Heart left ventricle (tissue), 16 donors: ENCODE results near the gene DCLRE1A. TPM values are rescaled to one million over a fixed set of nuclear protein-coding genes. Genes with fewer than 3 reads are reported as not detected.

Experiments
- ATAC-seq, 4 donors: fragments of 200-7000 bp; cut with Tn5 transposase; one replicate each; pipeline ENCODE4 v1.9.1; 2020 to 2022; ENCODE audit warnings: moderate library complexity in 4 of 4, mild to moderate bottlenecking in 3 of 4, moderate number of reproducible peaks in 1 of 4
- DNase-seq, 5 donors: peaks; one replicate each; pipeline ENCODE4 v3.0.0-alpha.2; 2020
- H3K27ac ChIP-seq, 12 donors: fragments of 200-600 bp; sonication (generic) in 4 of 12; one replicate each; pipeline versions ENCODE4 v1.5.0 to v1.8.0; 2016 to 2022; ENCODE audit warnings: mild to moderate bottlenecking in 2 of 12
- H3K27me3 ChIP-seq, 9 donors: fragments of 200-600 bp; sonication (generic) in 2 of 9; one replicate each; pipeline versions ENCODE4 v1.5.1 to v1.8.0; 2016 to 2022; ENCODE audit warnings: mild to moderate bottlenecking in 3 of 9
- H3K36me3 ChIP-seq, 9 donors: fragments of 200-600 bp; sonication (generic) in 2 of 9; one replicate each; pipeline versions ENCODE4 v1.5.0 to v1.8.0; 2018 to 2022; ENCODE audit warnings: mild to moderate bottlenecking in 2 of 9
- H3K4me1 ChIP-seq, 12 donors: fragments of 200-600 bp; sonication (generic) in 4 of 12; one replicate each; pipeline versions ENCODE4 v1.5.0 to v1.8.0; 2016 to 2022; ENCODE audit warnings: mild to moderate bottlenecking in 3 of 12
- H3K4me3 ChIP-seq, 12 donors: fragments of 200-600 bp; sonication (generic) in 4 of 12; one replicate each; pipeline versions ENCODE4 v1.5.0 to v1.8.0; 2017 to 2022; ENCODE audit warnings: mild to moderate bottlenecking in 9 of 12, moderate library complexity in 4 of 12
- H3K9me3 ChIP-seq, 12 donors: fragments of 200-600 bp; sonication (generic) in 4 of 12; one replicate each; pipeline versions ENCODE4 v1.5.0 to v1.8.0; 2016 to 2022; ENCODE audit warnings: mild to moderate bottlenecking in 1 of 12
- CTCF ChIP-seq, 12 donors: fragments of 200-600 bp; sonication (generic) in 4 of 12; IDR thresholded peaks; one replicate each; pipeline versions ENCODE4 v1.5.0 to v1.8.0; 2018 to 2022; ENCODE audit warnings: antibody characterized with exemption in 12 of 12, mild to moderate bottlenecking in 5 of 12
- POLR2A ChIP-seq, 2 donors: fragments of 450-650 bp; IDR thresholded peaks; one replicate each; pipeline ENCODE4 v1.6.1; 2017; ENCODE audit warnings: antibody characterized with exemption in 2 of 2, mild to moderate bottlenecking in 2 of 2, moderate library complexity in 2 of 2
- WGBS, 4 donors: extraction: QIAGEN DNeasy Blood & Tissue Kit in 2 of 4; methylation state at CpG; one replicate each; pipeline versions ENCODE4 v1.1.5 to v1.1.7; 2013 to 2018; 5-methylcytosine and 5-hydroxymethylcytosine counted together
- intact Hi-C, 10 donors: fragments of 100-400 bp; cut with DNase I; formaldehyde crosslinking; loops; one replicate each; pipeline versions ENCODE4 v1.11.1 to v1.14.2; 2022
- polyA plus RNA-seq, 2 donors: library from polyadenylated mRNA; stranded (reverse); fragments of 200-250 nt; gene quantifications; one replicate each; pipeline ENCODE4 v1.2.3, GENCODE V29; 2013
- total RNA-seq, 9 donors: library from RNA; depleted of rRNA in 2 of 9; stranded (reverse); fragments of >200 nt in 2 of 9; fragmentation: NEBNext Ultra II Directional in 3 of 9; extraction: Animal tissue kit (Norgen Biotek cat#: 25700) in 3 of 9; gene quantifications; one replicate each; pipeline versions ENCODE4 v1.1.0 to v1.2.4, GENCODE V29; 2016 to 2023
- donor health status: ischemic (EF 13 %, LVEDD 7.1; RV severe dilation, severe dysfunction).
- donor health status: healthy with polysubstance abuse.
- donor health status: DM: no; HTN: yes; CAD: no.
- donor health status: DM: no; HTN: no; CAD: no.
- donor health status: ischemic (EF 25% LVEDD 6.9; RV normal size, moderate dysfunction).
- donor health status: ischemic (EF 25% LVEDD 5.7; RV mildly dilated, moderate dysfunction).
- donor health status: healthy.
- donor health status: DM: yes; HTN: yes; CAD: no.
- donor health status: ischemic (EF 35%, LVEDD 5.7; RV mildly dilated, moderate dysfunction).
- donor health status: nonischemic (EF 11% LVEDD 7.7; RV severe dilation, severe dysfunction).
- donor health status: DM: yes; HTN: yes; CAD: no.
- donor health status: PGD.
- donor health status: ischemic (EF 29% LVEDD 5.4; RV normal size, mild dysfunction).
- donor health status: nonischemic (EF 23%, LVEDD 6.1; RV moderate dilation, normal function).

The DCLRE1A gene
- total and polyA plus RNA-seq, 11 donors, result 3.5 to 8.5 (median 6.1) TPM

- ATAC-seq, result peak in 1 of 4 donors; percentile 53
- peaks cover 0 to 52% (median 9%) of the 10 kb centered on the region in 12 donors for H3K4me1 ChIP-seq
- WGBS, 4 donors, result 62 to 68% (median 65%) methylated on average over 4 of the region's 4 CpGs
- no peak for DNase-seq
- peaks cover 0 to 6% (median 0%) of the 10 kb centered on the region in 12 donors for H3K9me3 ChIP-seq
- no peaks in the 10 kb centered on the region for H3K27me3 ChIP-seq
- peaks cover 0 to 36% (median 13%) of the 10 kb centered on the region in 9 donors for H3K36me3 ChIP-seq
- H3K27ac ChIP-seq, result peak overlapping the region in 5 of 12 donors; percentile 4 to 70 (median 16)
- no peak for TF ChIP-seq POLR2A (IDR thresholded peaks at IDR 0.05)
- no peak for TF ChIP-seq CTCF (IDR thresholded peaks at IDR 0.05)
- H3K4me3 ChIP-seq, result no peak overlapping the region
- intact Hi-C loops, result loop anchor here in 7 of 10 donors (5.0 to 10.0 kb wide), 6 partner anchors 33 to 214 kb away; partner anchors contain the start of gene ADRB1 (in 4 of the 7)
Measured at GRCh38 chr10:113890769-113891168, 36.9 kb upstream of the DCLRE1A start.

DNA sequence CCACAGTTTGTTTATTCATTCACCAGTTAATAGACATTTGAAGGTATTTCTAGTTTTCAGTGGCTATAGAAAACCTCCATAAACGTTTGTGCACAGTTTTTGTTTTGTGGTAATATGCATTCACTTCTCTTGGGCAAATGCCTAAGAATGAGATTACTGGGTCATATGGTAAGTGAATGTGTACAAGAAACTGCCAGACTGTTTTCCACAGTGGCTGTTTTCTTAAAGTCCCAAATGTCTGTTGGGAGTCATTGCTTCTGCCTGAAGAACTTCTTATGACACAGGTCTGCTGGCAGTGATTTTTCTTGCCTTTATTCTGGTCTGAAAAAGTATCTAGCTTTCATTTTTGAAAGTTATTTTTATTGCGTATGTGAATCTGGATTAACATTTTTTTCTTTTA is 36.0 kb upstream of the DCLRE1A start:
- peaks cover 0 to 8% (median 0%) of the 10 kb centered on the region in 12 donors for H3K9me3 ChIP-seq
- H3K4me1 ChIP-seq, result peaks cover 0 to 48% (median 9%) of the 10 kb centered on the region in 12 donors
- ATAC-seq, result no peak
- DNase-seq, result no peak
- no peak overlapping the region for H3K4me3 ChIP-seq
- no peak for TF ChIP-seq CTCF (IDR thresholded peaks at IDR 0.05)
- TF ChIP-seq POLR2A (IDR thresholded peaks at IDR 0.05), result no peak
- 54 to 74% (median 65%) methylated on average over 2 of the region's 2 CpGs for WGBS, 4 donors
- intact Hi-C loops, result loop anchor here in 7 of 10 donors (5.0 to 10.0 kb wide), 6 partner anchors 33 to 215 kb away; partner anchors contain the start of gene ADRB1 (in 4 of the 7)
- H3K27me3 ChIP-seq, result no peaks in the 10 kb centered on the region
- peaks cover 0 to 40% (median 21%) of the 10 kb centered on the region in 9 donors for H3K36me3 ChIP-seq
- H3K27ac ChIP-seq, result peak overlapping the region in 2 of 12 donors; percentile 4 to 6

DNA sequence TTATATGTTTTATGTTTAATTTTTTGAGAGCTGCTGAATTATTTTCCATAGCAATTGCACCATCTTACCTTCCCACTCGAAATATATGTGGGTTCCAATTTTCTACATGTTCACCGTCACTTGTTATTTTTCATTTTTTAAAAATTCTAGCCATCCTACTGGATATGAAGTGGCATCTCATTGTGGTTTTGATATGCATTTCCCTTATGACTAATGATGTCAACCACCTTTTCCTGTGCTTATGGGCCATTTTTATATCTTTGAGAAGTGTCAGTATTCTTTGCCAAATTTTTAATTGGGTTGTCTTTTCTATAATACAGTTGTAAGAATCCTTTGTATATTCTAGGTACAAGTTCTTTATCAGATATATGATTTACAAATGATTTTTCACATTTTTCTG is 28.4 kb upstream of the DCLRE1A start:
- H3K27ac ChIP-seq, result no peak overlapping the region
- DNase-seq (no peak), ATAC-seq (no peak)
- peaks cover 0 to 8% (median 0%) of the 10 kb centered on the region in 12 donors for H3K9me3 ChIP-seq
- no peak overlapping the region for H3K4me3 ChIP-seq
- intact Hi-C loops, result no loop called here
- TF ChIP-seq POLR2A (IDR thresholded peaks at IDR 0.05) (no peak), CTCF (IDR thresholded peaks at IDR 0.05) (no peak)
- H3K36me3 ChIP-seq, result peaks cover 0 to 98% (median 54%) of the 10 kb centered on the region in 9 donors
- peaks cover 0 to 5% (median 0%) of the 10 kb centered on the region in 12 donors for H3K4me1 ChIP-seq
- no peaks in the 10 kb centered on the region for H3K27me3 ChIP-seq
- WGBS, 4 donors, result 68 to 99% (median 95%) methylated on average over 2 of the region's 2 CpGs

GRCh38 chr10:113880236-113880635 is 26.4 kb upstream of the DCLRE1A start:
- Histone ChIP-seq H3K27me3 (no peaks in the 10 kb centered on the region), H3K4me1 (peaks cover 0 to 15% (median 2%) of the 10 kb centered on the region in 12 donors), H3K9me3 (no peaks in the 10 kb centered on the region), H3K36me3 (peaks cover 0 to 88% (median 41%) of the 10 kb centered on the region in 9 donors), H3K4me3 (no peak overlapping the region), H3K27ac (no peak overlapping the region)
- TF ChIP-seq POLR2A (IDR thresholded peaks at IDR 0.05) (no peak), CTCF (IDR thresholded peaks at IDR 0.05) (no peak)
- intact Hi-C loops, result no loop called here
- WGBS, 4 donors, result 30 to 80% (median 67%) methylated on average over 1 of the region's 1 CpG
- no peak for ATAC-seq
- DNase-seq, result no peak
